Hematopoietic multipotent progenitor cell treated with erythropoietin and hydrocortisone succinate and interleukin-3 and kit ligand, for 6 days (in vitro differentiated cells): ENCODE data around the gene CEP43.

ENCODE experiments used
- DNase-seq: peaks from one replicate; pipeline ENCODE4 v3.0.0-alpha.2; 2015

The CEP43 gene

DNA sequence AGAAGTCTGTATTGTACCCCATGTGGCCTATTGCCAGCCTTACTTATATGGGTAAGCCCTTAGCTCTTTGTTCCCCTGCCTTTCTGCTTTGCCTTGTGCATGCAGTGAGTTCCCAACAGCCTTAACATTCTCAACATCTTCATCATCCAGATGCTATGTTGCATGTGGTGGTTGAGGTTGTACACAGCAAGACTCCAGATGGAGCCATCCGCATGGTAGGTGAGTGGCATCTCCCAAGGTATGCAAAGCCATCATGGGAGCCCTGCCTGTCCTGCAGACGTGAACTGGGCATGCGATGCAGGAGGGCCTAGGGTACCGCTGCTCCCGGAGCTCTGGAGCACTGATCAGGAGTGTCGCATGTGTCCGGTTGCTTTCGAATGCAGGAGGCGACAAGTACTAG is 16.1 kb downstream of the CEP43 start:
- no peak for DNase-seq

DNA sequence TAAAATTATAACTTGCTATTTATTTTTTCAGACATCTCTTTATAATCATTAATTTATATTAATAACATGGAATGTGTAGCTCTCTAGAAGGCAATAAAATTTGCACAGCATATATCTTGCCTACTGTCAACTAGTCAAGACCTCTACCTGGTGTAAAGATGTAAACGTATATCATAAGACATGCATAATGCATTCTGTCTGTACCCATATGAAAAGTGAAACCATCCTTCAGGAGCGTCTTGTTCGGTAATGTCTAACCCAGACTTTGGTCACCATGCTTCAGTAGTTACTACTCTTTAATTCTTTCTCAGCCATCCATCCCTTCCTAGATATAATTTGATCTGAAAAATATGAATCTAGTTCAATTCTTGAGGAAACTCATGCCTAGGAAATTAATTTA is 21.0 kb downstream of the CEP43 start:
- DNase-seq: no peak

DNA sequence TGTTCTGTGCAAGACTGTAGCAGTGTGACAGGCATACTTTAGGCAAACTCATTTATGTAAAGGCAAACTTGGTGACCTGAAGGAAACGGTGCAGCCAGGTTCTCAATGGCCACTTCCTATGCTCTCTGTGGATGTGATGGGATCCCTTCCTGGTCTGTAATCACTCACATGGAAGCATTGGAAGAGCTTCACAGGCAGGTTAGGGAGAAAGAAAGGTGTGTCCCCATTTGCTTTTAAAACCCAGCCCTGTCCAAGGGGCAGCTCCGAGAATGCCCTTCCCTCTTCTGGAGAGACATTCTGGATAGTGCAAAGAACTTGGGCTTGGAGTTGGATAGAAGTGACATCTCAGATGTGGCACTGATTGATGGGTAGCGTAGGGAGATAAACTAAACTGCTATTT is 28.1 kb downstream of the CEP43 start:
- no peak for DNase-seq

DNA sequence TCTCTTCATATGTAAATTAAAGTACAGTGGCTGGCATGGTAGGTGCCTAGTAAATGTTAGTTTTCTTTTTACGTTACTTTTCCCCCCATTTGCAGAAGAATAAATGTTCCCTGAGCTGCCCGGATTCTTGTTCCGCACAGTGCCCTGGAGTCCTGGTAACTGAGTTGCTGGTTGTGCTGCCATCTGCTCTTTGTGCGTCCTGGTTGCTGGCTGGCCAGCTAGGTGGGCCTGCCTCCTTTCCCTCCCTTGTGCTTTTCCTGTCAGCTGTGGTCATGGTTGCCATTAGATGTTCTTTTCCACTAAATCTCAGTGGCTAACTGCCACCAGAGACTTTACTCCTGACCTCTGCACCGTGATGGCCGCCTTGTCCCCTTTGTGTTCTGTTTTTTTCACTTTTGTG is 28.6 kb downstream of the CEP43 start:
- no peak for DNase-seq

DNA sequence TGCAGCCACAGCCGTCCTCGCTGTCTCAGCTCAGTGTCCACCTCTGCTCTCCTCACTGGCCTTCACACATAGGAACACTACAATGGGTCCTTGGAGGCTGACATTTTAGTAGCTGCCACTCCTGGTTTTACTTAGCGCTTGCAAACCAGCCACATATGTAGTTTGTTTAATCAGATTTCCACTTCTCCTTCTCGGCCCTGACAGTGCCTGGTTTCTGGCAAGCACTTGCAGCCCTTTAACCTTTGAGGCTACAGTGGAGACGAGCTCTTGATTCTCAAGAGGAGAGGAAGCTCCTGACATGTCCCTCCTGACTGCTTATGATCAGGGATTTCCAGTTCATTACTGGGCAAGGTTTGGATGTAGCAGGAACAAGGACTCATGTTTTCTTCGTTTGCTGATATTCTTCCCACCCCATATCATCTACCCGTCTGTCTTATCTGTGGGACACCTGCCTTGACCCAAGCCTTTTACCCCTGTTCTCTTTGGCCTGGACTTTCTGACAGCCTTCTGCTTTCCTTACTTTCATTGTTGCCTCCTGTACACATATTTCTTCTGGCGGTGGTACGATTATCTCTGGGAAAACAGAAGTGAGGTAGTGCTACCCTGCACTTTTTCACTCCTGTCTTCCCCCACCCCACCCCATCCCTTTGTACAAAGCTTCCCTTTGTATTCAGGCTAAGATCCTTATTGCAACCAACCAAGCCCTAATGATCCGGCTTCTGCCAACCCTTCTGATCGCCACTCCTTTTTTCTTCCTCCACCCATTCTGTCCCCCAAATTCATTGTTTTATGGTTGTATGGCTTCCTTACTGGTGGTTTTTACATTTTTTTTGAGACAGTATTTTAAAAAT is 31.2 kb downstream of the CEP43 start:
- peak; percentile 10 for DNase-seq

DNA sequence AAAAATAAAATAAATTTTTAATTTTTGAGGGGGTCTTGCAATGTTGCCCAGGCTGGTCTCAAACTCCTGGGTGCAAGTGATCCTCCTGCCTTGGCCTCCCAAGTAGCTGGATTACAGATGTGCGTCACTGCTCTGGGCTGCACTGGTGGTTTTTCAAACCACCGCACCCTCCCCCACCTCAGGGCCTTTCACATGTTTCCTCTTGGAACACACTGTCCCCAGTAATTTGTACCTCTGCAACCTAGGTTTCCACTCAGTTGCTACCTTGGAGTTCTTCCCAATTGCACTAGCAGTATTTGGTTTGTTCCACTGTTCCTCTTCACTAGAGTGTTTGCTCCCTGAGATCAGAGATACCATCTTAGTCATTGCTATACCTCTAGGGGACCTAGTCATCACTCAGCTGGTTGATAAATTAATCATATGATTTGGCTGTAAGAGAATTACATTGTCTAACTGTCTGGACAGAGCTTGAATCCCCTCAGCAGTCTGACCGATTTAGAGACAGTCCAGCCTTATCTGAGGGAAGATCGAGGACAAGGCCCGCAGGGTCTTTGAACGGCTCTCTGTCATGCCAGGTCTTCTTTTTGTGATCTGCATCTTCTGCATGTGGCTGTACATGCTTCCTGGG is 32.0 kb downstream of the CEP43 start:
- no peak for DNase-seq

DNA sequence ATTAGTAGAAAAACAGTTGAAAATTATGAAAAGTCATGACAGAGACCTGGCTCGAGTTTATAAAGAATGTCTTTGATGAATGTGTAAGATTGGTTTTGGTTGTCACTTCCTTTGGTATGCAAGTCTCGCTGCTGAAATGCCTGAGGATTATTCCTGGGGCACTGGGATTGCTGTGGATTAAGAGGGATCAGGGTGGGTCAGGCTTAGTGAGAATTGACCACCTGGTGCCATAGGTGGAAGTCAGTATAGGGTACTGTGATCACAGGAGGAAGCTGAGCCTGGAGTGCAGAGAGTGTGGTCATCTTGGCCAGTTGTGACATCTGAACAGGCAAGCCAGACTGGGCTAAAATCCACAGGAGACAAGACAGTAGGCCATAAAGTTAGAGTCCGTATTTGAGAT is 34.9 kb downstream of the CEP43 start:
- no peak for DNase-seq

DNA sequence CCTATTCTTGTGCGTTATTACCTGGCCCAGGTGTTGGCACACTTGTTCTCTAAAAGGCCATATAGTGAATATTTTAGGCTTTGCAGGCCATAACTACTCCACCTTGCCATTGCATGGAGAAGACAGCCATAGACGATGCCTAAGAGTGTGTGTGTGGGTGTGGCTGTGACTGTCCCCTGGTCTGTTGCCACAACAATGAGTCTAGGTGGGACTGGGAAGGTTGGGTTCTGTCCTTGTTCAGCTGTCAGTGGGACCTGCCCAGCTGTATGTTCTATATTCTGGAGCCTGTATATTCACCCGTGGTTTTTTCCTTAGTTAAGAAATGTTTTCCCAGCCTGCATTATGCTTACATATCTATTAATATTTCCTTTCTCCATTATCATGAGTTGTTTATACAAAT is 38.6 kb downstream of the CEP43 start:
- DNase-seq: no peak

DNA sequence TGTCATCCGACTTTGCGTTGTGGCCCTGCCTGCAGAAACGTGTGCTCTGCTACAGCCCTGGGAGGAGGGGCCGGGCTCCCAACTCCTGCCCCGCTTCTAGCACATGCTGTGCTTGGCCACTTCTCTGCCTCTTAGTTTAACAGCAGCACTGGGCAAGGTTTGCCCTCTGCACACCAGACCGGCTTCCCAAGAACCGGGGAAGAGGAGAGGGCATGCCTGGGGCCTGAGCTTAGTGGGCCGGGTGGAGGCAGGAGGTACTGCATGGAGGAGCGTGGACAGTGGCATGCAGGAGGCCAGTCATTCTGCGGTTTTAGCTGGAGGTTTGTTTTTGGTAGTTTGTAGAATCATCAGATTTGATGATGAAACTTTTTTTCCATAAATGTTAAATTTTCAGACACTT is 45.5 kb downstream of the CEP43 start:
- no peak for DNase-seq

DNA sequence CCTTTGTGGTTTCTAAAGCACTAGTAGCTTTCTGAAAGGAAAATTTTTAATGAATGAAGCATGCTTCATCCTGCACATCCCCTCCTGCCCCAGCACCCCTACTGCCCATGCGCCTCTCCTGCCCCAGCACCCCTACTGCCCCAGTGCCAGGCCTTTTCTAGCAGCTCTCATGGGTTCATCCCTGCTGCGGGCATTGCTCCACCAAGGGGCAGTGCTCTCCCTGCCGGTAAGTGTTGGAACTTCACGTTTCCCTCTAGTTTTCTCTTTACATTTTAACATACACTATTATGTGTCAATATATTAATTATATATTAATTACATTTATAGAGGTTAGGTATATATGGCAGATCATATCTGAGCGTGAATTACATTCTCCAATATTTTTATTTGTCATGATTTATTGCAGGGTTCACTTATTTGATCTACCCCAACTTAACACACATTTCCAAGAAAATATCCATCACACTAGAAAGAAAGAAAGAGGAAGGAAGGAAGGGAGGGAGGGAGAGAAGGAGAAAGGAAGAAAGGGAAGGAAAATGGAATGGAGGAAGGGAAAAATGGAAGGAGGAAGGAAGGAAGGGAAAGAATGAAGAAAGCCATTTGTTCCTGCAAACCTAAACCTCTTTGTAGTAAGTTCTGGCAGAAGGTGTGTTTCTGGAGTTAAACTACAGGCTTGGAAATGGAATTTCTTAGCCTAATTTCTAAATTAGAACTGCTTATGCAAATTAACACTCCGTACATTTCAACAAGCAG is 46.8 kb downstream of the CEP43 start:
- peak; percentile 31 for DNase-seq

DNA sequence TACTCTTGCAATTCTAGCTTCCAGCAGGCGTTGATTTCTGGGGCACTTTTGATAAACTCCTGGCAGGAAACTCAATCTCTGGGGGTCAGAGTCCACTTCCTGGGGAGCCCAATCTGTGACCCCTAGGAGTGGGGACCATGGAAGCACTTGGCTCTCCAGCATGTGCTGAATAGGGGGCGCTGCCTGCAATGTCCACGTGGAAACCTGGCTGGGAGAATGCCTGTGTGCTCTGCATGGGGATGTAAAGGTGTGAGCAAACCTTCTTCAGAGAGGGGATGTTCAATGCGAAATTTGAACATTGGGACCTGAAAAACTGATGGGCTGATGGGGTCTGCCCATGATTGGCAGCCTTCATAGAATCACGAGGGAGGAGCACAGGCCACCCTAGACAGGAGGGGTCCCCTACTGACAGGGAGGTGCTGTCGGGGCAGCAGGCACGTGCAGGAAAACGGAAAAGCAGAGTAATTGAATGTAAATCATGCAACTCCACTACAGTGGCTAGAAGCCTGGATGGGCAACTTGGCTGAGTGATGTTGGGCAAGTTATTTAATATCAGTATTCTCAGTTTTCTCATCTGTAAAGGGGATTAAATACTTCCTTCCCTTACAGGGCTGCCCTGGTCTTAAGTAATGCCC is 47.8 kb downstream of the CEP43 start:
- DNase-seq: no peak

DNA sequence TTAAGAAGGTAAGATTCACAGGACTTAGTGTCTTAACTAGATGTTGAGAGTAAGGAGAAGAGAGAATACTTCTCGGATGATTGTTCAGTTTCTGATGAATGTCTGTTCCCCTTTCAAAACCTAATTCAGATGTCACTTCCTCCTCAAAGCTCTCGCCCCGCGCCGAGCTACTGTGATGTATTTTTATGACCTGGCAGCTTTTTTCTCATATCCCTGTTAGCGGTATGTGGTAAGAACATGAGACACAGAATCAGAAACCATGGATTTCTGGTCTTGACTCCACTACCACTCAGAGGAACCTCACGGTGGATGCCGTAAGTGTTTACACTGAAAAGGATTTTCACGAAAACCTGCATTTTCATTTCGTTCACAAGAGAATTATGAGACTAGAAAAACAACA is 48.4 kb downstream of the CEP43 start:
- DNase-seq: peak; percentile 51
